ENCODE data around the gene FAM117B. TPM values are rescaled to one million over a fixed set of nuclear protein-coding genes. Genes with fewer than 3 reads are reported as not detected.
"Not testable (repeated sequence)": the region's sequence is repeated elsewhere in the genome, so short reads cannot be mapped to it uniquely, and the experiment has no call there.

FAM117B gene
- total RNA-seq, 2 experiments from 2014 or later, result 23.4 to 25.0 TPM

DNA sequence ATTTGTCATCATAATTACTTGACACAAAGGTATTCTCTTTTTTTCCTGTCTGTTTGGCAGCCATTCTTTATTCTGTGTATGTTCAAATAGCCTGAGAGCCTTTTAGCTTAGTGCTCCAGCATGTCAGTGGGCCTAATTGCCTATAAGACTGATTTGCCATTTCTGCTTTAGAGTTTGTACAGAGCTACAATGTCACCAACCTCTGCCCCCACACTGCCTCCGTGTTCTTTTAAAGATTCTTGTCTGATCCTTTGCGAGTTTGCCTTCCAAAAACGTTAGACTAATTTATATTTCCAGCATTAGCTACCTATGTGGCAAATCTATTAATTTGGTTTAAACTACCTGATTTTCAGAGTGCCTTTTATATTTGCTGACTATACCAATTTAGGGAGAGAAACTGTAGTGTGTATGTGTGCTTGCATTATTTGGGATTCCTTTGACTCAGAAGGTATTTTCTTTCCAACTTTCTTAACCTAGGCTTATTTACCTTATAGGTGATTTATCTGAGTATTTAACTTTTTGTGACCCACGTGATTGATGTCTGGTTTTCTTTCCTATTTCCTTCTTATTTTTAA is 70.8 kb downstream of the FAM117B start:
- DNase-seq, result no peak
- Mint-ChIP-seq H3K9me3 (peaks cover 19% of the 10 kb centered on the region), H3K27me3 (no peaks in the 10 kb centered on the region), H3K36me3 (peaks cover 54% of the 10 kb centered on the region), H3K4me3 (peak overlapping the region; percentile 35), H3K4me1 (peaks cover 59% of the 10 kb centered on the region), H3K27ac (peak overlapping the region; percentile 94)

DNA sequence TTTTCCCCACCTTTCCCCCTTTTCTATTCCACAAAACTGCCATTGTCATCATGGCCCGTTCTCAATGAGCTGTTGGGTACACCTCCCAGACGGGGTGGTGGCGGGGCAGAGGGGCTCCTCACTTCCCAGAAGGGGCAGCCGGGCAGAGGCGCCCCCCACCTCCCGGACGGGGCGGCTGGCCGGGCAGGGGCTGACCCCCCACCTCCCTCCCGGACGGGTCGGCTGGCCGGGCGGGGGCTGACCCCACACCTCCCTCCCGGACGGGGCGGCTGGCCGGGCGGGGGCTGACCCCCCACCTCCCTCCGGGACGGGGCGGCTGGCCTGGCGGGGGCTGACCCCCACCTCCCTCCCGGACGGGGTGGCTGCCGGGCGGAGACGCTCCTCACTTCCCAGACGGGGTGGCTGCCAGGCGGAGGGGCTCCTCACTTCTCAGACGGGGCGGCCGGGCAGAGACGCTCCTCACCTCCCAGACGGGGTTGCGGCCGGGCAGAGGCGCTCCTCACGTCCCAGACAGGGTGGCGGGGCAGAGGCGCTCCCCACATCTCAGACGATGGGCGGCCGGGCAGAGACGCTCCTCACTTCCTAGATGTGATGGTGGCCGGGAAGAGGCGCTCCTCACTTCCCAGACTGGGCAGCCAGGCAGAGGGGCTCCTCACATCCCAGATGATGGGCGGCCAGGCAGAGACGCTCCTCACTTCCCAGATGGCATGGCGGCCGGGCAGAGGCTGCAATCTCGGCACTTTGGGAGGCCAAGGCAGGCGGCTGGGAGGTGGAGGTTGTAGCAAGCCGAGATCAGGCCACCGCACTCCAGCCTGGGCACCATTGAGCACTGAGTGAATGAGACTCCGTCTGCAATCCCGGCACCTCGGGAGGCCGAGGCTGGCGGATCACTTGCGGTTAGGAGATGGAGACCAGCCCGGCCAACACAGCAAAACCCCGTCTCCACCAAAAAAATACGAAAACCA is 80.5 kb downstream of the FAM117B start:
- not testable (repeated sequence) for H3K27ac Mint-ChIP-seq, H3K4me3 Mint-ChIP-seq, H3K27me3 Mint-ChIP-seq, DNase-seq
- H3K36me3 Mint-ChIP-seq, result peaks cover 60% of the 10 kb centered on the region
- peaks cover 49% of the 10 kb centered on the region for H3K4me1 Mint-ChIP-seq
- H3K9me3 Mint-ChIP-seq, result peaks cover 41% of the 10 kb centered on the region

DNA sequence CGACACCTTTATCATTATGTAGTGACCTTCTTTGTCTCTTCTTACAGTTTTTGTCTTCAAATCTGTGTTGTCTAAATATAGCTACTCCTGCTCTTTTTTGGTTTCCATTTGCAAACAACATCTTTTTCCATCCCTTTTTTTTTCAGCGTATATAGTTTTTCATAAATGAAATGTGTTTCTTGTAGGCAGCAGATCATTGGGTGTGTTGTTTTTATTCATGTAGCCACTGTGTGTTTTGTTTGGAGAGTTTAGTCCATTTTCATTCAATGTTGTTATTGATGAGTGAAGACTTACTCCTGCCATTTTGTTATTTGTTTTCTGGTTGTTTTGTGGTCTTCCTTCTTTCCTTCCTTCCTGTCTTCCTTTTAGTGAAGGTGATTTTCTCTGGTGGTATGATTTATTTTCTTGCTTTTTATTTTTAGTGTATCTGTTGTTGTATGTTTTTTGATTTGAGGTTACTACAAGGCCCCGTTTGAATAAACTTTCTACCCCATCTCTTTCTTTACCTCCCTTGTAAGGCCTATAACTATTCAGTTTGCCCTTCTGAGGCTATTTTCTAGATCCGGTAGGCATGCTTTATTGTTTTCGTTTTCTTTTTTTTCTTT is 81.4 kb downstream of the FAM117B start:
- Mint-ChIP-seq H3K9me3 (peaks cover 38% of the 10 kb centered on the region), H3K36me3 (peaks cover 52% of the 10 kb centered on the region), H3K27ac (peak overlapping the region; percentile 71), H3K27me3 (no peaks in the 10 kb centered on the region), H3K4me3 (no peak overlapping the region), H3K4me1 (peaks cover 45% of the 10 kb centered on the region)
- DNase-seq, result no peak

DNA sequence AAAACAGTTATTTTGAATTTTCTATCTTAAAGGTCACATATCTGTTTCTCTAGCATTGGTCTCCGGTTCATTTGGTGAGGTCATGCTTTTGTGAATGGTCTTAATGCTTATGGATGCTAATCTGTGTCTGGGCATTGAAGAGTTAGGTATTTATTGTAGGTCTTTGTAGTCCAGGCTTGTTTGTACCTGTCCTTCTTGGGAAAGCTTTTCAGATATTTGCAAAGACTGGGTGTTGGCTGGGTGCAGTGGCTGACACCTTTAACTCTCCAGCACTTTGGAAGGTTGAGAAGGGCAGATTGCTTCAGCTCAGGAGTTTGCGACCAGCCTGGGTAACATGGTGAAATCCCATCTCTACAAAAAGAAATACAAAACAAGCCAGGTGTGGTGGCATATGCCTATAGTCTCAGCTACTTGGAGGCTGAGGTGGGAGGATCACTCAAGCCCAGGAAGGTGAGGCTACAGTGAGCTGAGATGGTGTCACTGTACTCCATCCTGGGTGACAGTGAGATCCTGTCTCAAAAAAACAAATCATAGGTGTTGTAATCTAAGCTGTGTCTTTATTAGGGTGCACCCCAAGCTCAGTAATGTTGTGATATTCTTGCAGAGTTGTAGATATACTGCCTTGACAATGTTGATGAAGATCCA is 82.3 kb downstream of the FAM117B start:
- no peak for DNase-seq
- peaks cover 45% of the 10 kb centered on the region for H3K36me3 Mint-ChIP-seq
- no peak overlapping the region for H3K4me3 Mint-ChIP-seq
- H3K27me3 Mint-ChIP-seq, result no peaks in the 10 kb centered on the region
- peaks cover 30% of the 10 kb centered on the region for H3K9me3 Mint-ChIP-seq
- peaks cover 45% of the 10 kb centered on the region for H3K4me1 Mint-ChIP-seq
- no peak overlapping the region for H3K27ac Mint-ChIP-seq

DNA sequence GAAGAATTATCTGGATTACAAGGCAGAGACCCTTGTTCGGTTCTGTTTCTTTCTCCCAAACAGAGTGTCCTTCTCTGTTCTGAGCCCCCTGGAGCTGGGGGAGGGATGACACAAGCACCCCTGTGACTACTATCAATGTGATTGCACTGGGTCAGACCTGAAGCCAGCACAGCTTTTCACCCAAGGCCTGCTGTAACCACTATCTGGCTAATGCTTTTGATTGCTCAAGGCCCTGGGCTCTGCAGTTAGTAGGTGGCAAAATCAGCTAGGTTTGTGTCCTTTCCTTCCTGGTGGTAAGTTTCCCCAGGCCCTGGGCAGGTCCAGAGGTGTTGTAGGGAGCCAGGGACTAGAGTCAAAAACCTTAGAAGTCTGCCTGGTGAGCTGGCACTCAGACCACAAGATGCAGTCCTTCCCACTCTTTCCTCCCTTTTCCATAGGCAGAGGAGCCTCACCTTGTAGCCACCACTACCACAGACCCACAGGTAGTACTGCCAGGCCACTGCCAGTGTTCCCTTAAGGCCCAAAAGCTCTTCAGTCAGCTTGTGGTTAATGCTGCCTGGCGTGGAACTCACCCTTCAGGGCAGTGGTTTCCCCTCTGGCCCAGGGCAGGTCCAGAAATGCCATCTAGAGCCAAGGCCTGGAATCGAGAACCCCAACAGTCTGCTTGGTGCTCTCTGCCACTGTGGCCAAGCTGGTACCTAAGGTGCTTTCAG is 83.0 kb downstream of the FAM117B start:
- Mint-ChIP-seq H3K27me3 (no peaks in the 10 kb centered on the region), H3K27ac (peak overlapping the region; percentile 73), H3K36me3 (peaks cover 42% of the 10 kb centered on the region), H3K9me3 (peaks cover 23% of the 10 kb centered on the region), H3K4me1 (peaks cover 43% of the 10 kb centered on the region), H3K4me3 (no peak overlapping the region)
- no peak for DNase-seq

DNA sequence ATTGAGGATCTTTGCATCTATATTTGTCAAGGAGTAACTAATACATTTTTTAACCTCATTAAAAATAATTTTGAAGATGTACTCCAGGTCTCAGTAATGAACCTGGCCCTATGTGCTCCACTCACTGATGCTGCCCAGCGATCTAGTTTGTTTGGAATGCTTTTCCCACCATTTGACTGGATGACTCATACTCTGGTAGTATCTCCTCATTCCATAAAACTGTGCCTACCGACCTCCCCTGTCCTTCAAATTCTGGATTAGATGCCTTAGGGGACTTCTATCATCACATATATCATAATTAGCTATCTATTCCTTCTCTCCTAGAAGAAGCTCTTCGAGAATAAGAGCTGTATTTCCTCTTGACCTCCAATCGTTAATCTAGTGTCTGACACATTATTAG is 83.8 kb downstream of the FAM117B start:
- peak overlapping the region; percentile 19 for H3K27ac Mint-ChIP-seq
- H3K4me1 Mint-ChIP-seq, result peaks cover 43% of the 10 kb centered on the region
- H3K36me3 Mint-ChIP-seq, result peaks cover 33% of the 10 kb centered on the region
- no peaks in the 10 kb centered on the region for H3K27me3 Mint-ChIP-seq
- no peak overlapping the region for H3K4me3 Mint-ChIP-seq
- peaks cover 15% of the 10 kb centered on the region for H3K9me3 Mint-ChIP-seq
- DNase-seq, result no peak

DNA sequence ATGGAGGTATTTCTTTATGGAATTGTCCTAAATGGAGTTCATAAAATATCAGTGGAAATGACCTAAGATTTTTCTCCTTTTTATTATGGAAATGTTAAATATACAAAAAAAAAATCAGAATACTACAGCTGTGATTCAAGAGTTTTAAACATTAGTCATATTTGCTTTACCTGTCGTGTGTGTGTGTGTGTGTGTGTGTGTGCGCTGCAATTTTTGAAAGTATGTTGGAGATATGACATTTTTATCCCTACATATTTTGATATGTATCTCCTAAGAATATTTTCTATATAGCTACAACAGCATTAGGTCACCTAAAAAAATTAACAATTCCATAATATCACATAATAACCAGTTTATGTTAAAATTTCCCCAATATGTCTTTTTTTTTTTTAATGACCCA is 85.5 kb downstream of the FAM117B start:
- Mint-ChIP-seq H3K4me3 (no peak overlapping the region), H3K4me1 (peaks cover 48% of the 10 kb centered on the region), H3K9me3 (peaks cover 14% of the 10 kb centered on the region), H3K27ac (no peak overlapping the region), H3K27me3 (no peaks in the 10 kb centered on the region), H3K36me3 (peaks cover 26% of the 10 kb centered on the region)
- no peak for DNase-seq

DNA sequence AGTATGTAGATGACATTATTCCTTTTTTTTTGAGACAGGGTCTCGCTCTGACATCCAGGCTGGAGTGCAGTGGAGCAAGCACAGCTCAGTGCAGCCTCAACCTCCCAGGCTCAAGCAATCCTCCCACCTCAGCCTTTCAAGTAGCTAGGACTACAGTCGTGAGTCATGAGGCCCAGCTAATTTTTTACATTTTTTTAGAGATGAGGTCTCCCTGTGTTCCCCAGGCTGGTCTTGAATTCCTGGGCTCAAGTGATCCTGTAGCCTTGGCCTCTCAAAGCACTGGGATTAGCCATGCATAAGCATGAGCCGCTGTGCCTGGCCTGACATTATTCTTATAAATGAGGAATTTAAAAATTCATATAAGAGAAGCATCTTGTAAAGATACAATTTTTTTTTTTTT is 86.9 kb downstream of the FAM117B start:
- Mint-ChIP-seq H3K36me3 (peaks cover 20% of the 10 kb centered on the region), H3K27ac (no peak overlapping the region), H3K4me3 (no peak overlapping the region), H3K4me1 (peaks cover 53% of the 10 kb centered on the region), H3K9me3 (peaks cover 6% of the 10 kb centered on the region), H3K27me3 (no peaks in the 10 kb centered on the region)
- DNase-seq, result no peak

DNA sequence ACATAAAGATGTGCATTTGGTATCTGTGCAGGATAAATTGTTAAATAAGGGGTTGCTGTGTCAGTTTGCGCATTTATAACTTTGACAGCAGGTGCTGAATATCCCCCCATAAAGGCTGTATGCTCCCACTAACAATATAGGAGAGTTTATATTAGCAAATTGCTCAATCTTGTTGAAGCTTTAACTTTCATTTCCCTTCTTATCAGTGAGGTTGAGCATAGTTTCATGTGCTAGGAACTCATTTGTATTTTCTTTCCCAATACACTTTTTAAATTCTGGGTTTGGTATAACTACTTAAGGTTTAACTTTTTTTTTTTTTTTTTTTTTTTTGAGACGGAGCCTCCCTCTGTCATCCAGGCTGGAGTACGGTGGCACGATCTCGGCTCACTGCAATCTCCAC is 89.0 kb downstream of the FAM117B start:
- no peaks in the 10 kb centered on the region for H3K27me3 Mint-ChIP-seq
- DNase-seq, result no peak
- H3K27ac Mint-ChIP-seq, result no peak overlapping the region
- peaks cover 47% of the 10 kb centered on the region for H3K4me1 Mint-ChIP-seq
- no peak overlapping the region for H3K4me3 Mint-ChIP-seq
- no peaks in the 10 kb centered on the region for H3K9me3 Mint-ChIP-seq
- peaks cover 18% of the 10 kb centered on the region for H3K36me3 Mint-ChIP-seq

DNA sequence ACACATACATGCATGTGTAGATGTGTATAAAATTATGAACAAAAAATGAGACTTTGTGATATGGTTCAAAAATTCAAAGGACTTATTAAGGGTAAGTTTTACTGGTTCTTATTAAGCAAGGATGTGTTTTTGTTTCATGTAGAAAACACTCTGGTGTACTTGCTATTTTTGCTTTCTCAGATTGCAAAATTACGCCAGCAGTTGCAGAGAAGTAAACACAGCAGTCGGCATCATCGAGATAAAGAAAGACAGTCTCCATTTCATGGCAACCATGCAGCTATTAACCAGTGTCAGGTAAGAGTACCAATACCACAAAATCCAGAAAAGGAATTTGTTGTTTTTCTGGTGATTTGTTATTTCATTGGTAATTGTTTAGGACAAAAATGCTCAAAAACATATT is 91.3 kb downstream of the FAM117B start:
- Mint-ChIP-seq H3K36me3 (peaks cover 32% of the 10 kb centered on the region), H3K4me1 (peaks cover 31% of the 10 kb centered on the region), H3K27ac (no peak overlapping the region), H3K4me3 (no peak overlapping the region), H3K27me3 (no peaks in the 10 kb centered on the region), H3K9me3 (no peaks in the 10 kb centered on the region)
- DNase-seq, result no peak

DNA sequence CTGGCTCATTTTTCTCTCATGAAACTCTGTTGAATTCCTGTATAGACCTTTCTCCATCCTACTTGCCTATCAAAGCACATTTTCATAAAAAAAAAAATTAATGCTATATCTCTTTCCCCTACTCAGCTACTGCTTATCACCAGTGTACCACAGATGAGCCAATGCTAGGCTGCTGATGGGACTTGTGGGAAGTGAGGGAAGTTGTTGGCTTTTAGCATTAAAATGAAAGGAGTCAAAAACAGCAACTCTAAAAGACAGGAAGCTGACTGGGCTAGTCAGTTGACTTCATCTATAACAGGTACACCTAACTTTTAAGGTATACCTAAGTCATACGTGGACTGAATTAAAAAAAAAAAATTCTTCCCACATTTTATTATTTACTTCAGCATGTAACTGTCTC is 102.1 kb downstream of the FAM117B start:
- Mint-ChIP-seq H3K27ac (no peak overlapping the region), H3K36me3 (peaks cover 58% of the 10 kb centered on the region), H3K4me3 (no peak overlapping the region), H3K4me1 (peaks cover 27% of the 10 kb centered on the region), H3K27me3 (no peaks in the 10 kb centered on the region), H3K9me3 (peaks cover 13% of the 10 kb centered on the region)
- DNase-seq, result no peak

DNA sequence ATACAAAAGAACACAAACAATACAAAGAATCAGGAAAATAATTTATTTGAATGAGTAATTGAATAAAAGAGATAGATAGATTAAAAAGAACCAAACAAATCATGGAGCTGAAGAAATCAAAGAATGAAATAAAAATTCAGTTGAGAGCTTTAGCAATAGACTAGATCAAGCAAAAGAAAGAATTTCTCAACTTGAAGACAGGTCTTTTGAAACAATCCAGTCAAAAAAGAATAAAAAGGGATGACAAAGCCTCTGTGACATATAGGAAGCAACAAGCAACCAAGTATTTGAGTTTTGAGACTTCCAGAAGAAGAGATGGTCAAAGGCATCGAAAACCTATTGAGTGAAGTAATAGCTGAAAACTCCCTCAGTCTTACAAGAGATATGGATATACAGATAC is 108.8 kb downstream of the FAM117B start:
- no peak overlapping the region for H3K27ac Mint-ChIP-seq
- peaks cover 70% of the 10 kb centered on the region for H3K36me3 Mint-ChIP-seq
- no peak for DNase-seq
- H3K4me3 Mint-ChIP-seq, result no peak overlapping the region
- H3K27me3 Mint-ChIP-seq, result no peaks in the 10 kb centered on the region
- H3K4me1 Mint-ChIP-seq, result peaks cover 9% of the 10 kb centered on the region
- H3K9me3 Mint-ChIP-seq, result peaks cover 38% of the 10 kb centered on the region

DNA sequence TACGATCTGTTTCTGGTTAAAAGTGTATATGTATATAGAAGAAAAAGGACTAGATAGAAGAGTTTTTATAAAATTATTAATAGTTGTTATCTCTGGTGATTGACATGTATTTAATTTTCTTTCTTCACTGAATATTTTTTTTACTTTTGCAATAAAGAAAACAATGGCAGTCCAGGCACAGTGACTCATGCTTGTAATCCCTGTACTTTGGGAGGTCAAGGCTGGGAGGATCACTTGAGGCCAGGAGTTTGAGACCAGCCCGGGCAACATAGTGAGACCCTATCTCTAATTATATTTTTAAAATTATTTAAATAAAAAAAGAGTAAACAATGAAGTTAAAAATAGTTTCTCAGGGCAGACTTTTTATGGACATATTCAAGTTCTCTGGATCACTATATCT is 114.7 kb downstream of the FAM117B start:
- Mint-ChIP-seq H3K27me3 (no peaks in the 10 kb centered on the region), H3K36me3 (peaks cover 71% of the 10 kb centered on the region), H3K4me1 (peaks cover 52% of the 10 kb centered on the region), H3K4me3 (no peak overlapping the region), H3K27ac (peak overlapping the region; percentile 97), H3K9me3 (peaks cover 34% of the 10 kb centered on the region)
- no peak for DNase-seq

DNA sequence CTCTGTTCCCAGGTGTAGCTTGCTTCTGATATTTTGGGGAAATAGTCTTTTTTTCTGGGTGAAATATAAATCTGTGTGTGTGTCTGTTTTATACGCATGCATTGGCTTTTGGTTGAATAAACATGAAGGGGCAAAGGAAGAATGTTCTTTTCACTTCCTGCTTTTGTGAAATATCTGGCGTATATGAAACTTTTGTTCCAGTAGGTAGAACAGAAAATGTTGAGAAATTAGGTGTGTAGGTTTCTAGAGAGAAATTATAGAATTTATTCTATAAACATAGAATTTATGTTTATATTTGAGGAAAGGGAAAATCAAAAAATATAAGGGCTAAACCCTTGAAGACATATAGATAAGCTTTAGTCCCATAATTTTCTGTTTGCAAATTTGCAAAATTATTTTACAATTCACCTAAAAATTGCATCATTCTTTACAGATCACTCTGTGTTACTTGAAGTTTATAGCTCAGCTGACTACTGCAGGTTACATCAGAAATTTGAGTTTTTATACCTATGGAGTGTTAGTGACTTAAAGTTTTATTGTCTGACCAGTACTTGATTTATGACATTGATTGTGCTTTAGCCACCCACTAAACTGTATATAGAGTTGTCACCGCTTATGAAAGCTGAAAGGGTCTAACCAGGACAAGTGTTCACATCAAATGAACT is 116.1 kb downstream of the FAM117B start:
- H3K4me1 Mint-ChIP-seq, result peaks cover 56% of the 10 kb centered on the region
- peak overlapping the region; percentile 60 for H3K4me3 Mint-ChIP-seq
- peak overlapping the region; percentile 97 for H3K27ac Mint-ChIP-seq
- peaks cover 26% of the 10 kb centered on the region for H3K9me3 Mint-ChIP-seq
- H3K36me3 Mint-ChIP-seq, result peaks cover 64% of the 10 kb centered on the region
- DNase-seq, result no peak
- H3K27me3 Mint-ChIP-seq, result no peaks in the 10 kb centered on the region
